COLO668 (cell line): ENCODE measurements around the gene TSPAN15.

Experiments
- DNase-seq: peaks from one replicate; lab custom pipeline; 2025; ENCODE audit not compliant: unreplicated experiment; lab: John Stamatoyannopoulos, UW

The TSPAN15 gene

GRCh38 chr10:69464801-69465401, 13.6 kb downstream of the TSPAN15 start:
- DNase-seq, result no peak

GRCh38 chr10:69465457-69466157, 14.3 kb downstream of the TSPAN15 start:
- DNase-seq, result no peak

- no peak for DNase-seq
Observed at GRCh38 chr10:69466158-69466490, 14.9 kb downstream of the TSPAN15 start.

GRCh38 chr10:69466689-69467088, 15.4 kb downstream of the TSPAN15 start:
- no peak for DNase-seq

- DNase-seq, result no peak
Observed at GRCh38 chr10:69467928-69468750, 16.9 kb downstream of the TSPAN15 start.

GRCh38 chr10:69468751-69469089, 17.5 kb downstream of the TSPAN15 start:
- DNase-seq, result no peak

GRCh38 chr10:69469976-69470375, 18.7 kb downstream of the TSPAN15 start:
- no peak for DNase-seq

- no peak for DNase-seq
Observed at GRCh38 chr10:69470463-69471384, 19.5 kb downstream of the TSPAN15 start.

- no peak for DNase-seq
Observed at GRCh38 chr10:69472142-69472541, 20.9 kb downstream of the TSPAN15 start.

- no peak for DNase-seq
Observed at GRCh38 chr10:69472544-69472943, 21.3 kb downstream of the TSPAN15 start.

- DNase-seq, result no peak
Observed at GRCh38 chr10:69473304-69473990, 22.2 kb downstream of the TSPAN15 start.

- no peak for DNase-seq
Observed at GRCh38 chr10:69474742-69475432, 23.6 kb downstream of the TSPAN15 start.

GRCh38 chr10:69475433-69475830, 24.2 kb downstream of the TSPAN15 start:
- DNase-seq, result no peak

GRCh38 chr10:69477968-69478597, 26.8 kb downstream of the TSPAN15 start:
- peak; percentile 3 for DNase-seq

GRCh38 chr10:69479240-69480067, 28.2 kb downstream of the TSPAN15 start:
- DNase-seq, result peak; percentile 52

GRCh38 chr10:69480068-69480412, 28.8 kb downstream of the TSPAN15 start:
- no peak for DNase-seq

GRCh38 chr10:69481305-69481704, 30.0 kb downstream of the TSPAN15 start:
- no peak for DNase-seq

GRCh38 chr10:69481811-69482524, 30.7 kb downstream of the TSPAN15 start:
- DNase-seq, result no peak
